Measurements from ENCODE around the gene TMEM38A.
"Not testable (repeated sequence)": the region's sequence is repeated elsewhere in the genome, so short reads cannot be mapped to it uniquely, and the experiment has no call there.

- TF ChIP-seq CTCF (conservative IDR thresholded peaks at IDR 0.05 in 1 of 2, IDR thresholded peaks at IDR 0.05 in 1 of 2; ENCODE audit: low read depth in 1 of 2, low read length in 2 of 2); EZH2 (IDR thresholded peaks at IDR 0.05; ENCODE audit: low read length, missing control alignments): not testable (repeated sequence)
Observed at GRCh38 chr19:16673839-16674238, 12.9 kb downstream of the TMEM38A start.
